KMS-11 (cell line): ENCODE results near the gene SLC35F3.

ENCODE experiments used
- H2AFZ ChIP-seq: fragments of 200-600 bp; sonication (generic); 2 replicates; pipeline ENCODE4 v1.6.1; 2016; ENCODE audit warnings: antibody characterized with exemption, mixed run types, low read depth
- H3K27ac ChIP-seq: fragments of 200-600 bp; sonication (generic); 2 replicates; pipeline ENCODE4 v1.6.1; 2016; ENCODE audit warnings: mild to moderate bottlenecking, mixed run types
- H3K27me3 ChIP-seq: fragments of 200-600 bp; sonication (generic); 2 replicates; pipeline ENCODE4 v1.6.1; 2017; ENCODE audit warnings: mild to moderate bottlenecking, low read depth, mixed run types, moderate library complexity; ENCODE audit not compliant: insufficient read depth
- H3K36me3 ChIP-seq: fragments of 200-600 bp; sonication (generic); 2 replicates; pipeline ENCODE4 v1.6.1; 2017; ENCODE audit warnings: mild to moderate bottlenecking, mixed run types; ENCODE audit not compliant: insufficient read depth
- H3K4me1 ChIP-seq: fragments of 200-600 bp; sonication (generic); 2 replicates; pipeline ENCODE4 v1.6.1; 2016; ENCODE audit warnings: mild to moderate bottlenecking, low read depth, mixed run types; ENCODE audit not compliant: poor library complexity, severe bottlenecking
- H3K4me2 ChIP-seq: fragments of 200-600 bp; sonication (generic); 2 replicates; pipeline ENCODE4 v1.7.0; 2016; ENCODE audit warnings: mild to moderate bottlenecking, mixed run types
- H3K4me3 ChIP-seq: fragments of 200-600 bp; sonication (generic); IDR thresholded peaks from 2 replicates; pipeline ENCODE4 v1.6.1; 2017; ENCODE audit warnings: low read depth, low read length, mixed read lengths; ENCODE audit not compliant: insufficient read depth
- H3K79me2 ChIP-seq: fragments of 200-600 bp; sonication (generic); 2 replicates; pipeline ENCODE4 v1.6.1; 2016; ENCODE audit warnings: low read depth, mixed run types; ENCODE audit not compliant: insufficient read depth
- H3K9ac ChIP-seq: fragments of 200-600 bp; sonication (generic); 2 replicates; pipeline ENCODE4 v1.6.1; 2016; ENCODE audit warnings: mild to moderate bottlenecking, mixed run types
- H4K20me1 ChIP-seq: fragments of 200-600 bp; sonication (generic); 2 replicates; pipeline ENCODE4 v1.6.1; 2016; ENCODE audit warnings: mild to moderate bottlenecking, mixed run types; ENCODE audit not compliant: insufficient read depth
- TF ChIP-seq, protein P1 (sequence below): fragments of 200-600 bp; sonication (generic); conservative IDR thresholded peaks from 2 replicates; pipeline ENCODE4 v1.6.1; 2017; ENCODE audit warnings: low read depth, mild to moderate bottlenecking, antibody characterized with exemption, low read length, moderate library complexity, mixed read lengths

SLC35F3 gene

DNA sequence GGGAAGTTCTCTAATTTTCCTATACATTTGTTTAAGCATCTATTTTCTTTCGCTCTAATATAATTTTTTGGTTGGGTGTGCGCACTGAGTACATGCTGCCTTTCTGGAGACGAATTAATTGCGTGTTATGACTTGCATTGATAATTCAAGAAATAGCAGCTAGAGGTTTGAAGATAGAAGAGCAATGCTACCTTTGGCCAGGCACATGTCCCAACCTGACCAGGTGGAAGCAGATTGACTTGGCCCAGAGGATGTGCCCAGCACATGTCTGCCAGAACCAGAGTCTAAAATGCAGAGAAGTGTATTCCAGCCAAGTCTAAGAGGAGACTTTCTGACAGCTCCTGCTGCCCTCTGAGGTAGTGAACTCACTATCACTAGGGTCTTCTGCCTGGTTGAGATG lies 114.3 kb downstream of the SLC35F3 start:
- no peak overlapping the region for H3K4me2 ChIP-seq
- no peaks in the 10 kb centered on the region for H3K36me3 ChIP-seq
- H3K79me2 ChIP-seq, result no peaks in the 10 kb centered on the region
- H2AFZ ChIP-seq, result no peak overlapping the region
- TF ChIP-seq, protein P1, sequence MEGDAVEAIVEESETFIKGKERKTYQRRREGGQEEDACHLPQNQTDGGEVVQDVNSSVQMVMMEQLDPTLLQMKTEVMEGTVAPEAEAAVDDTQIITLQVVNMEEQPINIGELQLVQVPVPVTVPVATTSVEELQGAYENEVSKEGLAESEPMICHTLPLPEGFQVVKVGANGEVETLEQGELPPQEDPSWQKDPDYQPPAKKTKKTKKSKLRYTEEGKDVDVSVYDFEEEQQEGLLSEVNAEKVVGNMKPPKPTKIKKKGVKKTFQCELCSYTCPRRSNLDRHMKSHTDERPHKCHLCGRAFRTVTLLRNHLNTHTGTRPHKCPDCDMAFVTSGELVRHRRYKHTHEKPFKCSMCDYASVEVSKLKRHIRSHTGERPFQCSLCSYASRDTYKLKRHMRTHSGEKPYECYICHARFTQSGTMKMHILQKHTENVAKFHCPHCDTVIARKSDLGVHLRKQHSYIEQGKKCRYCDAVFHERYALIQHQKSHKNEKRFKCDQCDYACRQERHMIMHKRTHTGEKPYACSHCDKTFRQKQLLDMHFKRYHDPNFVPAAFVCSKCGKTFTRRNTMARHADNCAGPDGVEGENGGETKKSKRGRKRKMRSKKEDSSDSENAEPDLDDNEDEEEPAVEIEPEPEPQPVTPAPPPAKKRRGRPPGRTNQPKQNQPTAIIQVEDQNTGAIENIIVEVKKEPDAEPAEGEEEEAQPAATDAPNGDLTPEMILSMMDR, result no peak
- H3K4me1 ChIP-seq, result no peaks in the 10 kb centered on the region
- no peak overlapping the region for H3K9ac ChIP-seq
- no peaks in the 10 kb centered on the region for H4K20me1 ChIP-seq
- H3K27me3 ChIP-seq, result no peaks in the 10 kb centered on the region
- H3K4me3 ChIP-seq, result no peak overlapping the region
- no peak overlapping the region for H3K27ac ChIP-seq

DNA sequence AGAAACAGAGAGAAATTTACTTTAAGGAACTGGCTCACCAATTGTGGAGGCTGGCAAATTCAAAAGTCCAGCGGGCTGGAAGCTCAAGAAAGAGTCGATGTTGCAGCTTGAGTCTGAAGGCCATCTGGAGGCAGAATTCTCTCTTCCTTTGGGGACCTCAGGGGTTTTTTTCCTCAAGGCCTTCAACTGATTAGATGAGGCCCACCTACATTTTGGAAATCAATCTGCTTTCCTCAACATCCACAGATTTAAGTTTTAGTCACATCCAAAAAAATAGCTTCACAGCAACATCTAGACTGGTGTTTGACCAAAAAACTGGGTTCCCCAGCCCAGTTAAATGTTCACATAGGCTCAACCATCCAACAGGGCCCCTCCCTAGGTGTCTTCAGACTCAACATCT lies 114.9 kb downstream of the SLC35F3 start:
- Histone ChIP-seq H3K4me3 (no peak overlapping the region), H2AFZ (no peak overlapping the region), H3K27ac (no peak overlapping the region), H3K79me2 (no peaks in the 10 kb centered on the region), H3K27me3 (no peaks in the 10 kb centered on the region), H4K20me1 (no peaks in the 10 kb centered on the region), H3K4me2 (no peak overlapping the region), H3K4me1 (no peaks in the 10 kb centered on the region), H3K36me3 (no peaks in the 10 kb centered on the region), H3K9ac (no peak overlapping the region)
- TF ChIP-seq, protein P1, result no peak

GRCh38 chr1:234022302-234022701 lies 117.8 kb downstream of the SLC35F3 start:
- Histone ChIP-seq H3K27me3 (no peaks in the 10 kb centered on the region), H3K27ac (no peak overlapping the region), H3K4me3 (no peak overlapping the region), H3K4me1 (no peaks in the 10 kb centered on the region), H3K9ac (no peak overlapping the region), H2AFZ (no peak overlapping the region), H4K20me1 (no peaks in the 10 kb centered on the region), H3K4me2 (no peak overlapping the region), H3K79me2 (no peaks in the 10 kb centered on the region), H3K36me3 (no peaks in the 10 kb centered on the region)
- TF ChIP-seq, protein P1, result no peak

GRCh38 chr1:234039603-234040002 lies 135.1 kb downstream of the SLC35F3 start:
- H3K9ac ChIP-seq, result no peak overlapping the region
- no peaks in the 10 kb centered on the region for H3K36me3 ChIP-seq
- no peaks in the 10 kb centered on the region for H3K27me3 ChIP-seq
- no peaks in the 10 kb centered on the region for H4K20me1 ChIP-seq
- H3K79me2 ChIP-seq, result no peaks in the 10 kb centered on the region
- TF ChIP-seq, protein P1, result no peak
- no peaks in the 10 kb centered on the region for H3K4me1 ChIP-seq
- no peak overlapping the region for H3K4me3 ChIP-seq
- H3K4me2 ChIP-seq, result no peak overlapping the region
- no peak overlapping the region for H3K27ac ChIP-seq
- H2AFZ ChIP-seq, result no peak overlapping the region
